ENCODE measurements around the gene ZBTB42. TPM values are rescaled to one million over a fixed set of nuclear protein-coding genes. Genes with fewer than 3 reads are reported as not detected.

ZBTB42 gene
- total RNA-seq, 4 donors from 2014 or later: 5.9 to 12.3 (median 6.7) TPM

DNA sequence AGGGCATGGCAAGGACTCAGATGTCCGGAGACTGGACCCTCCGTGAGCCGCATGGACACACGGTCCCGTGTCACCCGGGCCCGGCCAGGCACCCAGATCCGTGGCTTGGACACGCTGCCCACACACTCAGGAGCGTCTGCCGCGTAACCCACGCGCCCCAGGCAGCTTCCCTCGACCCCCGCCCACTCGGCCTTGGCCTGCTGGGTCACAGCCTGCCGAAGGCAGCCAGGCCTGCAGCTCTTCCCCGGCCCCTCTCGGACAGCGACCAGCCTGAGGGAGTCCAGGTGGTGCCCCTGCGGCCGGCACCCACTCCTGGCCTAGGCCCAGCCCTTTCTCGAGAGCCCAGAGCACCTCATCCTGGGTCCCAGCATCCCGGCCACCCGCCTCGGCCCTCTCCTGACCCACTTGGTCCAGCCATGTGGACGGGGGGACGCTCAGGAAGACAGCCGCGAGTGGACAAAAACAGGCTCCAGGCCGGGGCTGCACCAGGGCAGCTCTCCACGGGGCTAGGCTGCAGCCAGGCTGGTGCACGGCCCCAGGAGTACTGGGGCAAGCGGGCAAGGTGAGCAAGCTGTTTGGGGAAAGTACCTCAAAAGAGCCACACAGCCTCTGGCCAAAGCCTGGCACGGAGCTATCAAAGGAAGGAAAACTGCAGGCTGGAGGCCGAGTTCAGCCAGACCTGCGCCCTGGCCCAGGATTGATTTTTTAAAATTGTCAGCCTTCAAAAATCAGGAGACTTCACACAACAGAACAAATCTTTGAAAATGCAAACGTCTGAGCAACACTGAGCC is 11.8 kb upstream of the ZBTB42 start:
- no peak for TF ChIP-seq POLR2A (IDR thresholded peaks at IDR 0.05)
- TF ChIP-seq CTCF (IDR thresholded peaks at IDR 0.05): no peak
- TF ChIP-seq EP300 (IDR thresholded peaks at IDR 0.05): no peak
- 60 to 66% methylated on average over 23 to 28 of the region's 39 CpGs for WGBS, 2 donors
- Histone ChIP-seq H3K27me3 (no peaks in the 10 kb centered on the region), H3K27ac (peak overlapping the region in 2 of 4 donors; percentile 80 to 84), H3K9me3 (no peaks in the 10 kb centered on the region), H3K4me1 (peaks cover 0 to 99% (median 56%) of the 10 kb centered on the region in 4 donors), H3K36me3 (peaks cover 0 to 44% (median 7%) of the 10 kb centered on the region in 3 donors), H3K4me3 (no peak overlapping the region)
- no peak for DNase-seq (ENCODE audit: low spot score in 2 of 2)

GRCh38 chr14:104789752-104790743 is 10.9 kb upstream of the ZBTB42 start:
- DNase-seq (ENCODE audit: low spot score in 2 of 2): no peak
- Histone ChIP-seq H3K9me3 (no peaks in the 10 kb centered on the region), H3K27ac (no peak overlapping the region), H3K4me1 (peaks cover 0 to 96% (median 57%) of the 10 kb centered on the region in 4 donors), H3K36me3 (peaks cover 0 to 44% (median 7%) of the 10 kb centered on the region in 3 donors), H3K4me3 (no peak overlapping the region), H3K27me3 (no peaks in the 10 kb centered on the region)
- TF ChIP-seq EP300 (IDR thresholded peaks at IDR 0.05) (no peak), CTCF (IDR thresholded peaks at IDR 0.05) (no peak), POLR2A (IDR thresholded peaks at IDR 0.05) (no peak)
- WGBS, 2 donors: 84 to 89% methylated on average over 16 to 28 of the region's 31 CpGs

GRCh38 chr14:104791425-104791824 is 9.5 kb upstream of the ZBTB42 start:
- H3K4me1 ChIP-seq: peaks cover 0 to 89% (median 58%) of the 10 kb centered on the region in 4 donors
- peaks cover 0 to 44% (median 7%) of the 10 kb centered on the region in 3 donors for H3K36me3 ChIP-seq
- 83 to 84% methylated on average over 9 of the region's 9 CpGs for WGBS, 2 donors

DNA sequence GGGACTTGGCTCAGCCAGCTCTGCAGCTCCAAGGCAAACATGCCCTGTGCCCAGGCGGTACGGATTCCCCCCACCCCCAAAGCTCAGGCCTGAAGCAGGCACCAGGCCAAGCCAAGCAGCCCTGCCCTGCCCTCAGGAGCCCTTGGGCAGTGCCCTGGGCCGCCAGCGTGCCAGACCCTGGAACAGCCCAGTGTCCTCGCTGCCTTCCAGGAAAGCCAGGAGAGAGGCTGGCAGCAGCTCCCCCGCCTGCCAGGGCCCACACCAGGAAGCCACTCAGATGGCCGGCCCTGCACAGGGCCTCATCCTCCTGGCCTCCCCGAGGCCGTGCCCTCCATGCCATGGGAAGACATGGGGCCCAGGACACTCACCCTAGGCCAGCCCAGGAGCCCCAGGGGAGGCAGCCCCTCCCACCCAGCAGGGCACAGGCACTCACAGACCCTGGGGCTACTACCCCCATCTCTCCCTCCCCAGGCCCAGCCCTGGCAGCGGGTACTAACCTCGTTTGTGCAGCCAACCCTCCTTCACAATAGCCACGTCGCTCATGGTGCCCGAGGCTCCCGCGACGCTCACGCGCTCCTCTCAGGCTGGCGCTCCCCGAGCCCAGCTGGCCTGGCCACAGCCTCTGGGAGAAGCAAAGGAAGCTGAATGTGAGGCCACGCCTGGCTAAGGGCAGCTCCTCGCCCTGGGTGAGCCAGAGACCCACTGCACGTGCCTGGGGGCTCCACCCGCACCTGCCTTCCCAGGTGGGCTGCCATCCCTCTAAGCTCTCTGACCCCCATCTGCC is 8.6 kb upstream of the ZBTB42 start:
- Histone ChIP-seq H3K9me3 (no peaks in the 10 kb centered on the region), H3K36me3 (peaks cover 0 to 44% (median 7%) of the 10 kb centered on the region in 3 donors), H3K4me3 (no peak overlapping the region), H3K27me3 (no peaks in the 10 kb centered on the region), H3K4me1 (peaks cover 0 to 89% (median 50%) of the 10 kb centered on the region in 4 donors), H3K27ac (peak overlapping the region in 1 of 4 donors; percentile 2)
- TF ChIP-seq EP300 (IDR thresholded peaks at IDR 0.05): no peak
- no peak for TF ChIP-seq POLR2A (IDR thresholded peaks at IDR 0.05)
- no peak for TF ChIP-seq CTCF (IDR thresholded peaks at IDR 0.05)
- DNase-seq (ENCODE audit: low spot score in 2 of 2): no peak
- 64 to 67% methylated on average over 23 of the region's 25 CpGs for whole genome bisulfite sequencing, 2 donors

More at GRCh38 chr14:104791425-104791824, 9.5 kb upstream of the ZBTB42 start:
- H3K27ac ChIP-seq: no peak overlapping the region
- no peaks in the 10 kb centered on the region for H3K9me3 ChIP-seq
- no peak overlapping the region for H3K4me3 ChIP-seq
- no peak for DNase-seq (ENCODE audit: low spot score in 2 of 2)
- no peak for TF ChIP-seq POLR2A (IDR thresholded peaks at IDR 0.05)
- no peak for TF ChIP-seq EP300 (IDR thresholded peaks at IDR 0.05)
- TF ChIP-seq CTCF (IDR thresholded peaks at IDR 0.05): no peak
- H3K27me3 ChIP-seq: no peaks in the 10 kb centered on the region

Data from tibial nerve (tissue), 4 donors.